Measurements from ENCODE around the gene KCNH1. TPM values are rescaled to one million over a fixed set of nuclear protein-coding genes. Genes with fewer than 3 reads are reported as not detected.

The KCNH1 gene
- total RNA-seq, 1 donor = 41.3 TPM

DNA sequence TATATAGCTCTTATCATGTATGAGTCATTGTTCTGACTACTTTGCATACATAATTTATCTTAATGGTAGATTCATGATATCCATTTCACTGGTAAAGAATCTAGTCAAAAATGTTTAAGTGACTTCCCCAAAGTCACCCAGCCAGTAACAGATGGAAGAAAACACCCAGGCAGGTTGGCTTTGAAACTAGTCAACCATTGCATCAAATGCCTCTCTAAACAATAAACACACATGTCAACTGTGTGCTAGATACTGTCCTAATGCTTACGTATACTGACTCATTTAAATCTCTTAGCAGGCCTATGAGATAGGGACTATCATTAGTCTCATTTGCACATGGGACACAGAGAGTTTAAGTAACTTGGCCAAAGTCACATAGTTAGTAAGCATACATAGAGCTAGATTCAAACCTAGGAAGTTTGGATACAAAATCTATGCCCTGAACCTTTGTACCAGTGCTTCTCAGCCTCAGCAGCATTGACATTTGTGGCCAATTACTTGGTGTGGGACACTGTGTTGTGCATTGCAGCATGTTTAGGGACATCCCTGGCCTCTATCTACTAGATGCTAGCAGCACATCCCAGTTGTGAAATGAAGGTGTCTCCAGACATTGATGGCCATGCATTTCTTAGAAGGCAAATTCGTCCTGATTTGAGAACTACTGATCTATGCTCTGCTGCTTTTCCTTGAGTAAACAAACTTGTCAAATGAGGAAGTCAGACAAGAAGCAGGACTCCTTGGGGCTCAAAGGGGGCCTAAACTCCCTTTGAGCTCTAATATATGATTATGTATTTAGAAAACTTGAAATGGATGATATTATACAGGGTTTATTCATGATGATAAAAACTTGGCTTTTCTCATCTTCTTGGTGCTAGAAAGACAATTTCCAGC, 316.3 kb downstream of the KCNH1 start:
- Histone ChIP-seq H3K9me3 (ENCODE audit: low read depth, low read length) (no peaks in the 10 kb centered on the region), H3K4me2 (ENCODE audit: insufficient read depth, low read length) (no peak overlapping the region), H2AFZ (ENCODE audit: low read length) (no peak overlapping the region), H4K20me1 (ENCODE audit: insufficient read depth, low read length) (no peaks in the 10 kb centered on the region), H3K36me3 (ENCODE audit: insufficient read depth, low read length) (no peaks in the 10 kb centered on the region), H3K27ac (ENCODE audit: low read depth, low read length) (no peak overlapping the region), H3K4me3 (ENCODE audit: insufficient read depth, low read length) (no peak overlapping the region), H3K79me2 (ENCODE audit: insufficient read depth, low read length) (no peaks in the 10 kb centered on the region), H3K27me3 (ENCODE audit: insufficient read depth, low read length) (no peaks in the 10 kb centered on the region), H3K4me1 (ENCODE audit: insufficient read depth, low read length) (no peaks in the 10 kb centered on the region)
- TF ChIP-seq CTCF (IDR thresholded peaks at IDR 0.05; ENCODE audit: extremely low read depth, low read depth, low read length) = no peak
- no peak for DNase-seq (ENCODE audit: insufficient read length, low spot score, missing footprints)

DNA sequence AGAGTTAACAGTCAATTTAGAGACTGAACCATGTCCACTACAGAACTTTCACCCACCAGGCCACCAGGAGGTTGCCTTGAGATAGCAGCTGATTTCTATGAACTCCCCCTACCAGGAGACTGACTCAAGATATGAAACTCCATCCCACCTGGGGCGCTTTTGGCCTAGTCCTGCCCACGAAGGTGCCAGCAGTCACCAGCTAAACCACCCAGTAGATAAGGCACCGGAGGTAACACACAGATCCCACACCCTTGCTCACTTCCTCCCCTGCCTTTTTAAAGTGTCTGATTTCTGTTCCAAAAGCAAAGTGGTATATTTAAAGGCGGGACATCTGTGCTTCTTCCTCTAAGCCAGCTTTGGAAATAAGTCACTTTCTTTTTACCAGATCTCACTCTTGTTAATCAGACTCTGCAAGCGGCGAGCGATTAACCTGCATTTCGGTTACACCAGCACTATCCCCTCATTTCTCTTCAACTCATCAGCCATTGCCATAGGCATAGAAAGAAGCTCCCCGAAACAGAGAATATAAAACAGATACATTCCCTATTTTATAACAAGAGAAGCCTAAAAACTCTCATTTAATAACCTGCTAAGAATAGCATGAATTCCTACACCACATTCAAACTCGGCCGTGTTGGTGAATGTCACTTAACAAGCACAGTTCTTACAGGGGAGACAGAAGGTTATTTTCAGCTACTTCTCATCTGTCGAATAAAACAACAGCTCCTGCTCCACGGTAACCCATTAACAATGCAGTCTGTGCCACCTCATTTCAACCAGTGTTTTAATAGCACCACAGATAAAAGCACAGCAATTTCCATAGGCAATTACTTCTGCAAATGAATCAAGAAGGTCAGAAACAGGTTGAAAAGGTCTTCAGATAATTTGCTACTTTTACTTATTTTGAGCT, 318.1 kb downstream of the KCNH1 start:
- no peak overlapping the region for H2AFZ ChIP-seq (ENCODE audit: low read length)
- no peaks in the 10 kb centered on the region for H3K9me3 ChIP-seq (ENCODE audit: low read depth, low read length)
- H3K79me2 ChIP-seq (ENCODE audit: insufficient read depth, low read length) = no peaks in the 10 kb centered on the region
- H3K4me1 ChIP-seq (ENCODE audit: insufficient read depth, low read length) = no peaks in the 10 kb centered on the region
- no peak for DNase-seq (ENCODE audit: insufficient read length, low spot score, missing footprints)
- no peaks in the 10 kb centered on the region for H4K20me1 ChIP-seq (ENCODE audit: insufficient read depth, low read length)
- no peak overlapping the region for H3K4me2 ChIP-seq (ENCODE audit: insufficient read depth, low read length)
- no peaks in the 10 kb centered on the region for H3K27me3 ChIP-seq (ENCODE audit: insufficient read depth, low read length)
- no peak for TF ChIP-seq CTCF (IDR thresholded peaks at IDR 0.05; ENCODE audit: extremely low read depth, low read depth, low read length)
- H3K27ac ChIP-seq (ENCODE audit: low read depth, low read length) = no peak overlapping the region
- no peak overlapping the region for H3K4me3 ChIP-seq (ENCODE audit: insufficient read depth, low read length)
- H3K36me3 ChIP-seq (ENCODE audit: insufficient read depth, low read length) = no peaks in the 10 kb centered on the region

- H3K36me3 ChIP-seq (ENCODE audit: insufficient read depth, low read length) = no peaks in the 10 kb centered on the region
- no peak overlapping the region for H3K27ac ChIP-seq (ENCODE audit: low read depth, low read length)
- H4K20me1 ChIP-seq (ENCODE audit: insufficient read depth, low read length) = no peaks in the 10 kb centered on the region
- DNase-seq (ENCODE audit: insufficient read length, low spot score, missing footprints) = no peak
- H2AFZ ChIP-seq (ENCODE audit: low read length) = no peak overlapping the region
- TF ChIP-seq CTCF (IDR thresholded peaks at IDR 0.05; ENCODE audit: extremely low read depth, low read depth, low read length) = no peak
- H3K9me3 ChIP-seq (ENCODE audit: low read depth, low read length) = no peaks in the 10 kb centered on the region
- H3K4me2 ChIP-seq (ENCODE audit: insufficient read depth, low read length) = no peak overlapping the region
- H3K79me2 ChIP-seq (ENCODE audit: insufficient read depth, low read length) = no peaks in the 10 kb centered on the region
- no peaks in the 10 kb centered on the region for H3K27me3 ChIP-seq (ENCODE audit: insufficient read depth, low read length)
- H3K4me3 ChIP-seq (ENCODE audit: insufficient read depth, low read length) = no peak overlapping the region
- H3K4me1 ChIP-seq (ENCODE audit: insufficient read depth, low read length) = no peaks in the 10 kb centered on the region
Observed at GRCh38 chr1:210814382-210815123, 319.4 kb downstream of the KCNH1 start.
